ENCODE results near the gene ILRUN. TPM values are rescaled to one million over a fixed set of nuclear protein-coding genes. Genes with fewer than 3 reads are reported as not detected.
"Not testable (repeated sequence)": the region's sequence is repeated elsewhere in the genome, so short reads cannot be mapped to it uniquely, and the experiment has no call there.

ILRUN gene
- total RNA-seq, 1 donor from 2014 or later, result 56.3 TPM

DNA sequence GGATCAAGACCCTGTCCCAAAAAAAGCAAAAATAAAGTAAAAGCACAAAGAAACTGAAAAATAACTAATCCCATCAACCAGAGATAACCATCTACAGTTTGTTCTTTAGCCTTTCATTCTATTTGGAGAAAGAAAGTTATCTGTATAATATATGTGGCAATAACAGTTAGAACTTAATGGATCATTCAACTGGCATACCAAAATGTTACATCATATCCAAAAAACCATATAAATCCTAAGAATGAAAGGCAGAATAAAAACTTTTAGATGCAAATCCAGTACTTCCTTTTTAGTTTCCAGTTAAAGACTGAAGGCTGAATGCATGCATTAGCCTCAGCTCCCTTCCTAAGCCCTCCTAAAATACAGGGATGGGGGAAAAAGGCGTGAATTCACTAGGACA is 25.2 kb downstream of the ILRUN start:
- TF ChIP-seq, protein P1, sequence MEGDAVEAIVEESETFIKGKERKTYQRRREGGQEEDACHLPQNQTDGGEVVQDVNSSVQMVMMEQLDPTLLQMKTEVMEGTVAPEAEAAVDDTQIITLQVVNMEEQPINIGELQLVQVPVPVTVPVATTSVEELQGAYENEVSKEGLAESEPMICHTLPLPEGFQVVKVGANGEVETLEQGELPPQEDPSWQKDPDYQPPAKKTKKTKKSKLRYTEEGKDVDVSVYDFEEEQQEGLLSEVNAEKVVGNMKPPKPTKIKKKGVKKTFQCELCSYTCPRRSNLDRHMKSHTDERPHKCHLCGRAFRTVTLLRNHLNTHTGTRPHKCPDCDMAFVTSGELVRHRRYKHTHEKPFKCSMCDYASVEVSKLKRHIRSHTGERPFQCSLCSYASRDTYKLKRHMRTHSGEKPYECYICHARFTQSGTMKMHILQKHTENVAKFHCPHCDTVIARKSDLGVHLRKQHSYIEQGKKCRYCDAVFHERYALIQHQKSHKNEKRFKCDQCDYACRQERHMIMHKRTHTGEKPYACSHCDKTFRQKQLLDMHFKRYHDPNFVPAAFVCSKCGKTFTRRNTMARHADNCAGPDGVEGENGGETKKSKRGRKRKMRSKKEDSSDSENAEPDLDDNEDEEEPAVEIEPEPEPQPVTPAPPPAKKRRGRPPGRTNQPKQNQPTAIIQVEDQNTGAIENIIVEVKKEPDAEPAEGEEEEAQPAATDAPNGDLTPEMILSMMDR (IDR thresholded peaks at IDR 0.05; ENCODE audit: unreplicated experiment), result no peak
- Mint-ChIP-seq H3K9me3 (ENCODE audit: low read depth) (no peaks in the 10 kb centered on the region), H3K27me3 (no peaks in the 10 kb centered on the region), H3K36me3 (ENCODE audit: insufficient read depth) (peaks cover 2% of the 10 kb centered on the region), H3K27ac (peak overlapping the region; percentile 81), H3K4me1 (ENCODE audit: low read depth) (peaks cover 33% of the 10 kb centered on the region), H3K4me3 (ENCODE audit: low read depth) (no peak overlapping the region)
- DNase-seq (ENCODE audit: low spot score, unreplicated experiment), result no peak

DNA sequence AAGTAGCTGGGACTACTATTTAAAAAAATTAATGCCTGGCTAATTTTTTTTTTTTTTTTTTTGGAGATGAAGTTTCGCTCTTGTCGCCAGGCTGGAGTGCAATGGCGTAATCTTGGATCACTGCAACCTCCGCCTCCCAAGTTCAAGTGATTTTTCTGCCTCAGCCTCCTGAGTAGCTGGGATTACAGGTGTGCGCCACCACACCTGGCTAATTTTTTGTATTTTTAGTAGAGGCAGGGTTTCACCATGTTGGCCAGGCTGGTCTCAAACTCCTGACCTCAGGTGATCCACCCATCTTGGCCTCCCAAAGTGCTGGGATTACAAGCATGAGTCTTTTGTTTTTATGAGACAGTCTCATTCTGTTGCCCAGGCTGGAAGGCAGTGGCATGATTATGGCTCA is 27.8 kb downstream of the ILRUN start:
- not testable (repeated sequence) for H3K36me3 Mint-ChIP-seq (ENCODE audit: insufficient read depth); DNase-seq (ENCODE audit: low spot score, unreplicated experiment); H3K9me3 Mint-ChIP-seq (ENCODE audit: low read depth); H3K27ac Mint-ChIP-seq; H3K27me3 Mint-ChIP-seq; H3K4me3 Mint-ChIP-seq (ENCODE audit: low read depth)
- peaks cover 29% of the 10 kb centered on the region for H3K4me1 Mint-ChIP-seq (ENCODE audit: low read depth)

DNA sequence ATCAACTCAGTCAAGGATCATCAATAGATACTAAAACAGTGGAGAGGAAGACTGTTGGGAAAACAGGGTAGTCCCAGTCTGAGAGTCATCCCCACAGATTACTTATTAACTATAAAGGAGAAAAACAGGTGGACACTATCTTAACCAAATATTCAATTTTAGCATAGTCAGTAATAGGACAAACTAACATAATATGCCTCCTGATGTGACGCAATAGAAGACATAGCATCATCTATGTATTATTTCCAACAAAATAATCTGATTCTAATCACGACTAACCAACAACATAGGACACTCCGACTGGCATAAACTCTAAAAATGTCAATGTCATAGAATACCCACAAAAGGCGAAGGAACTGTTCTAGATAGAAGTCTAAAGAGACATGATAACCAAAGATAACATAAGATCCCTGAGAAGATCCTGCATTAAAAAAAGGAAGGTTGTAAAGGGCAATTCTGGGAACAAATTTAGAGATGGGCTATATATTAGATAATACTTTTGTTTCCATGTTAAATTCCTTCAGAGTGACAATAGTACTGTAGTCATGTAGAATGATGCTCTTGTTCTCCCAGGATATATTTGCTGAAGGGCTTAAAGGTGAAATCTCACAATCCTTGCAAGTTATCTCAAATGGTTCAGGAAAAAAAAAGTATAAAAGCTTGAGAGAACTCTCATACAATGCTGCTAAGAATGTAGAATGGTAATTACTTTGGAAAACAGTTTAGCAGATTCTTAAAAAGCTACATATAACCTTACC is 28.9 kb downstream of the ILRUN start:
- DNase-seq (ENCODE audit: low spot score, unreplicated experiment), result no peak
- TF ChIP-seq, protein P1 (IDR thresholded peaks at IDR 0.05; ENCODE audit: unreplicated experiment), result no peak
- Mint-ChIP-seq H3K27me3 (no peaks in the 10 kb centered on the region), H3K27ac (no peak overlapping the region), H3K9me3 (ENCODE audit: low read depth) (no peaks in the 10 kb centered on the region), H3K36me3 (ENCODE audit: insufficient read depth) (peaks cover 2% of the 10 kb centered on the region), H3K4me3 (ENCODE audit: low read depth) (no peak overlapping the region), H3K4me1 (ENCODE audit: low read depth) (peaks cover 24% of the 10 kb centered on the region)

DNA sequence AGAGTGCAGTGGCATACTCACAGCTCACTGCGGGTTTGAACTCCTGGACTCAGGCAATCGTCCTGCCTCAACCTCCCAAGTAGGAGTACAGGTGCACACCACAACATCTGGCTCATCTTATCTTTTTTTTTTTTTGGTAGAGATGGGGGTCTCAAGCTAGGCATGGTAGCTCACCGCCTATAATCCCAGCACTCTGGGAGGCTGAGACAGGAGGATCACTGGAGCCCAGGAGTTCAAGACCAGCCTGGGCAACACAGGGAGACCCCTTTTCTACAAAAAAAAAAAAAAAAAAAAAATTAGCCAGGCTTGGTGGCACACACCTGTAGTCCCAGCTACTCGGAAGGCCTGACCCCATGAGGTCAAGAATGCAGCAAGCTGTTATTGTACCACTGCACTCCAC is 31.5 kb downstream of the ILRUN start:
- TF ChIP-seq, protein P1 (IDR thresholded peaks at IDR 0.05; ENCODE audit: unreplicated experiment), result no peak
- no peaks in the 10 kb centered on the region for H3K9me3 Mint-ChIP-seq (ENCODE audit: low read depth)

DNA sequence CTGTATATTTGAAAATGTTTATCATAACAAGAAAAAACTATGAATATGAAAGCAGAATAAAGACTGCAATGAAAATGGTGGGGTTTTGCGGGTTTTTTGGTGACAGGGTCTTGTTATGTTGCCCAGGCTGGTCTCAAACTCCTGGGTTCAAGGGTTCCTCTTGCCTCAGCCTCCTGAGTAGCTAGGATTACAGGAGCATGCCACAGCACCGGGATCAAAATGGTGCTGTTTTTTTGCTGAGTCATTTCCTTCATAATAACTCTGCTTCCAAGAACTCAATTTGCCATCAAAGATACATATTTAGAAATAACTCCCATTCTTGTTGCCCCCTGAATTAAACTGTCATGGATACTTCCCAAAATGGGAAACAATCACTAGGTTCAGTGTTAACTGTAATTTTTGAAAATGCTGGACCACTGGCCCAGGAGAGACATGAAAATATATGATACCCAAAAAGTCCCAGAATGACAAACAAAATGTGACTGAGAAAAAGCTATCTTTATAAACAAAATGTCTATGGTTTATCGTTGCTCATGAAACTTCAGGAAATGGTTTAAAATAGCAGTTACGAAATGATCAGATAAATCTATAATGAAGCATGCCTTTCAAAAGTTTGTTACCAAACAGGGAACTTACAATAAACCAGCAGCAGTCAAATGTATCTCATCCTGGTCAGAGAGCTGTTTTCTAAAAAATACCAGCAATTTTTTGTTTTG is 32.2 kb downstream of the ILRUN start:
- Mint-ChIP-seq H3K4me3 (ENCODE audit: low read depth) (no peak overlapping the region), H3K27me3 (no peaks in the 10 kb centered on the region), H3K9me3 (ENCODE audit: low read depth) (no peaks in the 10 kb centered on the region), H3K4me1 (ENCODE audit: low read depth) (peaks cover 23% of the 10 kb centered on the region), H3K36me3 (ENCODE audit: insufficient read depth) (peaks cover 2% of the 10 kb centered on the region), H3K27ac (peak overlapping the region; percentile 35)
- TF ChIP-seq, protein P1 (IDR thresholded peaks at IDR 0.05; ENCODE audit: unreplicated experiment), result no peak
- no peak for DNase-seq (ENCODE audit: low spot score, unreplicated experiment)

More for the DNA sequence above, 31.5 kb downstream of the ILRUN start:
- peak overlapping the region; percentile 35 for H3K27ac Mint-ChIP-seq
- no peak for DNase-seq (ENCODE audit: low spot score, unreplicated experiment)
- H3K27me3 Mint-ChIP-seq, result no peaks in the 10 kb centered on the region
- H3K4me3 Mint-ChIP-seq (ENCODE audit: low read depth), result no peak overlapping the region
- H3K4me1 Mint-ChIP-seq (ENCODE audit: low read depth), result peaks cover 23% of the 10 kb centered on the region
- peaks cover 2% of the 10 kb centered on the region for H3K36me3 Mint-ChIP-seq (ENCODE audit: insufficient read depth)

All from progenitor cell of endocrine pancreas (in vitro differentiated cells).